ENCODE results near the gene VSNL1.

DNA sequence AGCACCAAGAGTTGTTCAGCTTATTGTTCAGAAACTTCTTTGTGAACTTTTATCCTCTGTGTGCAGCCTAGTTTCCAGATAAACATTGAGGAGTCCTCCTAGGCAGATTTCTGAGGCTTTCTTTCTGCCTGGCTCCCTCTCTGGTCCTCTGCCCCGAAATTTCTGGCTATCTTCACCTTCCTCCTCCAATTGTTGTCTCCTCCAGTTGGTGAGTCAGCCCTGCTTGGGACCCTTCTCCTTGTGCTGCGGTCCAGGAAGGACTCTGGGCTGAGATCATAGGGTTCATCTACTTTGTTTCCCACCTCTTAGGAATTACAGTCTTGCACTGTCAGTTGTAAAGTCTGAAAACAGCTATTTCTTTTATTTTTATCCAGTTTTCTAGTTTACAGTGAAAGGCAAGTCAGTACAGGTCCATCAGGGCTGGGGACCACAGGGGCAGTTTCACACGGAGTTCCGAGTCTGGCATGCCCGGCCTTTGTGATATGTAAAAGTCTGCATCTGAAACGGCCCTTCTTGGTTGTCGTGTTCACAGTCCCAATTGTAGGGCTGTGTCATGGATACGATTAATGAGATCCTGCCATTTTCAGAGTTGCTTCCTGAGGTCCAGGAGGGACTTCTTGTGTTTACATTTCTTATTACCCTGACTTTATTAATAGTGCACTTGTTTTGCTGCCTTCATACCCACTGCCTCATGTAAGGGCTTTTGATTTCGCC lies 112.3 kb downstream of the VSNL1 start:
- TF ChIP-seq POLR2A (IDR thresholded peaks at IDR 0.05; ENCODE audit: extremely low read depth, insufficient read length), result no peak
- TF ChIP-seq, protein P1, sequence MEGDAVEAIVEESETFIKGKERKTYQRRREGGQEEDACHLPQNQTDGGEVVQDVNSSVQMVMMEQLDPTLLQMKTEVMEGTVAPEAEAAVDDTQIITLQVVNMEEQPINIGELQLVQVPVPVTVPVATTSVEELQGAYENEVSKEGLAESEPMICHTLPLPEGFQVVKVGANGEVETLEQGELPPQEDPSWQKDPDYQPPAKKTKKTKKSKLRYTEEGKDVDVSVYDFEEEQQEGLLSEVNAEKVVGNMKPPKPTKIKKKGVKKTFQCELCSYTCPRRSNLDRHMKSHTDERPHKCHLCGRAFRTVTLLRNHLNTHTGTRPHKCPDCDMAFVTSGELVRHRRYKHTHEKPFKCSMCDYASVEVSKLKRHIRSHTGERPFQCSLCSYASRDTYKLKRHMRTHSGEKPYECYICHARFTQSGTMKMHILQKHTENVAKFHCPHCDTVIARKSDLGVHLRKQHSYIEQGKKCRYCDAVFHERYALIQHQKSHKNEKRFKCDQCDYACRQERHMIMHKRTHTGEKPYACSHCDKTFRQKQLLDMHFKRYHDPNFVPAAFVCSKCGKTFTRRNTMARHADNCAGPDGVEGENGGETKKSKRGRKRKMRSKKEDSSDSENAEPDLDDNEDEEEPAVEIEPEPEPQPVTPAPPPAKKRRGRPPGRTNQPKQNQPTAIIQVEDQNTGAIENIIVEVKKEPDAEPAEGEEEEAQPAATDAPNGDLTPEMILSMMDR (IDR thresholded peaks at IDR 0.05; ENCODE audit: low read depth, low read length), result no peak

All from NB4 (cell line).